Measurements from ENCODE around the gene BDH1. TPM values are rescaled to one million over a fixed set of nuclear protein-coding genes. Genes with fewer than 3 reads are reported as not detected.

Gene BDH1
- total RNA-seq, 4 donors from 2014 or later, result 127 to 258 (median 197) TPM

DNA sequence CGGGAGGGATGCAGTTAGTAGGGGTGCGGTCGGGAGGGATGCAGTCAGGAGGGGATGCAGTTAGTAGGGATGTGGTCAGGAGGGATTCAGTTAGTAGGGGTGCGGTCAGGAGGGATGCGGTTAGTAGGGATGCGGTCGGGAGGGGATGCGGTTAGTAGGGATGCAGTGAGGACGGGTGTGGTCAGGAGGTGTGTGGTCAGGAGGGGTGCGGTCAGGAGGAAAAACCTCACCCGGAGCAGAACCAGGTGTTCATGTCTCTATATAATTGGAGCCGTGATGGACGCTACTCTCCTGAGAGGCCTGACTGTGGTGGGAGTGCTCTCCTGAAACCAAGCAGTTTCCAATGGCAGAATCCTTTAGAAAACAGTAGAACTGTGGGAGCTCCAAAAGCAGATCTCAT, 95.8 kb downstream of the BDH1 start:
- WGBS, 2 donors (ENCODE audit: low coverage in 1 of 2), result 47 to 54% methylated on average over 4 to 13 of the region's 13 CpGs
- no peak overlapping the region for H3K27ac ChIP-seq

More for the DNA sequence above, 95.8 kb downstream of the BDH1 start:
- peaks cover 0 to 27% (median 10%) of the 10 kb centered on the region in 4 donors for H3K4me1 ChIP-seq
- intact Hi-C loops (cut with DNase I; ENCODE audit: low total_unique reads), result no loop called here
- H3K4me3 ChIP-seq, result no peak overlapping the region
- in situ Hi-C loops (cut with MboI; ENCODE audit: low pct_ligation_motif_present in 1 of 4, low pct_unique_long_range_greater_than_20kb in 1 of 4, low sequenced_read_pairs in 3 of 4), result no loop called here
- no peaks in the 10 kb centered on the region for H3K36me3 ChIP-seq
- DNase-seq, result no peak
- no peaks in the 10 kb centered on the region for H3K27me3 ChIP-seq
- TF ChIP-seq EP300 (IDR thresholded peaks at IDR 0.05; ENCODE audit: low read depth) (no peak), POLR2A (IDR thresholded peaks at IDR 0.05) (no peak), POLR2AphosphoS5 (IDR thresholded peaks at IDR 0.05) (no peak)
- TF ChIP-seq, protein P1, sequence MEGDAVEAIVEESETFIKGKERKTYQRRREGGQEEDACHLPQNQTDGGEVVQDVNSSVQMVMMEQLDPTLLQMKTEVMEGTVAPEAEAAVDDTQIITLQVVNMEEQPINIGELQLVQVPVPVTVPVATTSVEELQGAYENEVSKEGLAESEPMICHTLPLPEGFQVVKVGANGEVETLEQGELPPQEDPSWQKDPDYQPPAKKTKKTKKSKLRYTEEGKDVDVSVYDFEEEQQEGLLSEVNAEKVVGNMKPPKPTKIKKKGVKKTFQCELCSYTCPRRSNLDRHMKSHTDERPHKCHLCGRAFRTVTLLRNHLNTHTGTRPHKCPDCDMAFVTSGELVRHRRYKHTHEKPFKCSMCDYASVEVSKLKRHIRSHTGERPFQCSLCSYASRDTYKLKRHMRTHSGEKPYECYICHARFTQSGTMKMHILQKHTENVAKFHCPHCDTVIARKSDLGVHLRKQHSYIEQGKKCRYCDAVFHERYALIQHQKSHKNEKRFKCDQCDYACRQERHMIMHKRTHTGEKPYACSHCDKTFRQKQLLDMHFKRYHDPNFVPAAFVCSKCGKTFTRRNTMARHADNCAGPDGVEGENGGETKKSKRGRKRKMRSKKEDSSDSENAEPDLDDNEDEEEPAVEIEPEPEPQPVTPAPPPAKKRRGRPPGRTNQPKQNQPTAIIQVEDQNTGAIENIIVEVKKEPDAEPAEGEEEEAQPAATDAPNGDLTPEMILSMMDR (IDR thresholded peaks at IDR 0.05), result no peak
- H3K9me3 ChIP-seq, result no peaks in the 10 kb centered on the region

Small RNAs within 50 kb of the gene (small RNA-seq; reads per million reads assigned to genes)
- gene AC132008.1, result 0 reads per million in 4 donors

Other genes starting within 250 kb of the BDH1 start
- gene RUBCN, start 180.9 kb upstream of the BDH1 start, total RNA-seq, result 10 to 100 TPM; 32.2 to 64.7 (median 54.8) TPM
- 10 to 100 TPM; 18.3 to 94.6 (median 33.6) TPM for gene FYTTD1, start 193.9 kb upstream of the BDH1 start, total RNA-seq
- gene LRCH3, start 235.3 kb upstream of the BDH1 start, total RNA-seq, result 100 to 1,000 TPM in 1 of 4 donors, 10 to 100 TPM in 3; 36.0 to 122 (median 51.2) TPM